ENCODE results near the gene WDR45. TPM values are rescaled to one million over a fixed set of nuclear protein-coding genes. Genes with fewer than 3 reads are reported as not detected.

Gene WDR45
- total RNA-seq, 1 experiment from 2014 or later: 49.3 TPM

DNA sequence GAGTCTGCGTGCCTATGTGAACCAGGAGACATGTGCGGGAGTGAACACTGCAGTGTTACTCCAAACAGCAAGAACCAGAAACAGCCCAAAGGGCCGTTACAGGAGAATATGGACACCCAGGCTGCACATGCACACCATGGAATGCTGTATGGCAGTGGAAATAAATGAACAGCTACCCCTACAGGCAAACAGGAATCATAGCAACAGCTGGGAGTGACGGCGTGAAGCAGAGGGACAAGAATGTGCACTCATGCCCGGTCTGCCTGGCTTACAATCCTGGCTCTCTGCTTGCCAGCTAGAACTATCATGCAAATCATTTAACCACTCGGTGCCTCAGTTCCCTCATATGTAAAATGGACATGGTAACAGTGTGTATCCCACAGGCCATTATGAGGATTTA, 27.2 kb upstream of the WDR45 start:
- peak; percentile 83 for ATAC-seq
- intact Hi-C loops (cut with micrococcal nuclease; ENCODE audit: unreplicated experiment): no loop called here
- BruUV-seq (replicated peaks): no TSS peak
- in situ Hi-C loops (cut with HindIII; ENCODE audit: low pct_unique_long_range_greater_than_20kb, low sequenced_read_pairs): no loop called here
- Histone ChIP-seq H3K4me1 (ENCODE audit: control insufficient read depth, insufficient read depth, low read length) (no peaks in the 10 kb centered on the region), H3K36me3 (ENCODE audit: control insufficient read depth, insufficient read depth, low read length) (no peaks in the 10 kb centered on the region), H3K4me3 (ENCODE audit: low read depth in 2 of 2, low read length in 2 of 2) (no peak overlapping the region), H3K9me3 (ENCODE audit: control insufficient read depth, insufficient read depth, low read depth, low read length) (no peaks in the 10 kb centered on the region), H3K27ac (ENCODE audit: low read length) (no peak overlapping the region), H3K27me3 (ENCODE audit: control insufficient read depth, insufficient read depth, low read length) (no peaks in the 10 kb centered on the region)
- no peak for TF ChIP-seq TCF7L2 (IDR thresholded peaks at IDR 0.05; ENCODE audit: low read depth, low read length)
- no peak for TF ChIP-seq POLR2AphosphoS5 (IDR thresholded peaks at IDR 0.05; ENCODE audit: low read depth, low read length)
- TF ChIP-seq, protein P1, sequence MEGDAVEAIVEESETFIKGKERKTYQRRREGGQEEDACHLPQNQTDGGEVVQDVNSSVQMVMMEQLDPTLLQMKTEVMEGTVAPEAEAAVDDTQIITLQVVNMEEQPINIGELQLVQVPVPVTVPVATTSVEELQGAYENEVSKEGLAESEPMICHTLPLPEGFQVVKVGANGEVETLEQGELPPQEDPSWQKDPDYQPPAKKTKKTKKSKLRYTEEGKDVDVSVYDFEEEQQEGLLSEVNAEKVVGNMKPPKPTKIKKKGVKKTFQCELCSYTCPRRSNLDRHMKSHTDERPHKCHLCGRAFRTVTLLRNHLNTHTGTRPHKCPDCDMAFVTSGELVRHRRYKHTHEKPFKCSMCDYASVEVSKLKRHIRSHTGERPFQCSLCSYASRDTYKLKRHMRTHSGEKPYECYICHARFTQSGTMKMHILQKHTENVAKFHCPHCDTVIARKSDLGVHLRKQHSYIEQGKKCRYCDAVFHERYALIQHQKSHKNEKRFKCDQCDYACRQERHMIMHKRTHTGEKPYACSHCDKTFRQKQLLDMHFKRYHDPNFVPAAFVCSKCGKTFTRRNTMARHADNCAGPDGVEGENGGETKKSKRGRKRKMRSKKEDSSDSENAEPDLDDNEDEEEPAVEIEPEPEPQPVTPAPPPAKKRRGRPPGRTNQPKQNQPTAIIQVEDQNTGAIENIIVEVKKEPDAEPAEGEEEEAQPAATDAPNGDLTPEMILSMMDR (IDR thresholded peaks at IDR 0.05): no peak; the same call in 1 of the 2 replicates
- TF ChIP-seq SIN3A (IDR thresholded peaks at IDR 0.05; ENCODE audit: borderline replicate concordance, insufficient read depth, low read depth, low read length): no peak
- no peak for DNase-seq (ENCODE audit: low read depth, low spot score)
- POLR2A ChIA-PET: interaction anchor here (0.7 kb wide), 1 partner anchor 115 kb away, joined by 3 read pairs; no protein-coding TSS in a partner anchor
- CTCF ChIA-PET: interaction anchor here (0.6 kb wide), 1 partner anchor 260 kb away, joined by 3 read pairs; no protein-coding TSS in a partner anchor

DNA sequence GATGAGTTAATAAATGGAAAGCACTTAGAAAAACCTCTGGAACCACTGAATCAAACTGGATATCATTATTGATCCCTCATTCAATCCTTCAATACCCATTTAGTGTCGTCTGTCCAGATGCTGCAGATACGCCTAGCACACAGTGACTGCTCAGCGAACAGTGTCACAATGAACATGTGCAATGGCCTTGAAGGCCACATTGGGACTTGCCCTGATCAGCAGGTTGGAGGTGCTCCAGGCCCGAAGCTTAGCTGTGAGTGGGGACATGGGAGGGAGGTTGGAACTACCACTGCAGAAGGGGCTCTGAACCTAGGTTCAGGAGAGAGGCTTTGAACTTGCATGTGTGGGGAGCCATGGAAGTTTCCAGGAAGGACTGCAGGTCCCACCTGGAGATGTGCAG, 26.6 kb upstream of the WDR45 start:
- intact Hi-C loops (cut with micrococcal nuclease; ENCODE audit: unreplicated experiment): no loop called here

More for the DNA sequence above, 26.6 kb upstream of the WDR45 start:
- no peak for ATAC-seq
- DNase-seq (ENCODE audit: low read depth, low spot score): no peak
- ChIA-PET POLR2A (interaction anchor here (0.7 kb wide), 1 partner anchor 116 kb away, joined by 3 read pairs; no protein-coding TSS in a partner anchor), CTCF (no interaction called here)
- Histone ChIP-seq H3K4me1 (ENCODE audit: control insufficient read depth, insufficient read depth, low read length) (no peaks in the 10 kb centered on the region), H3K36me3 (ENCODE audit: control insufficient read depth, insufficient read depth, low read length) (no peaks in the 10 kb centered on the region), H3K27me3 (ENCODE audit: control insufficient read depth, insufficient read depth, low read length) (no peaks in the 10 kb centered on the region), H3K9me3 (ENCODE audit: control insufficient read depth, insufficient read depth, low read depth, low read length) (no peaks in the 10 kb centered on the region), H3K4me3 (ENCODE audit: low read depth in 2 of 2, low read length in 2 of 2) (no peak overlapping the region), H3K27ac (ENCODE audit: low read length) (no peak overlapping the region)
- TF ChIP-seq TCF7L2 (IDR thresholded peaks at IDR 0.05; ENCODE audit: low read depth, low read length) (no peak), POLR2AphosphoS5 (IDR thresholded peaks at IDR 0.05; ENCODE audit: low read depth, low read length) (no peak), SIN3A (IDR thresholded peaks at IDR 0.05; ENCODE audit: borderline replicate concordance, insufficient read depth, low read depth, low read length) (no peak)
- TF ChIP-seq, protein P1 (IDR thresholded peaks at IDR 0.05): no peak
- TF ChIP-seq, protein P2, sequence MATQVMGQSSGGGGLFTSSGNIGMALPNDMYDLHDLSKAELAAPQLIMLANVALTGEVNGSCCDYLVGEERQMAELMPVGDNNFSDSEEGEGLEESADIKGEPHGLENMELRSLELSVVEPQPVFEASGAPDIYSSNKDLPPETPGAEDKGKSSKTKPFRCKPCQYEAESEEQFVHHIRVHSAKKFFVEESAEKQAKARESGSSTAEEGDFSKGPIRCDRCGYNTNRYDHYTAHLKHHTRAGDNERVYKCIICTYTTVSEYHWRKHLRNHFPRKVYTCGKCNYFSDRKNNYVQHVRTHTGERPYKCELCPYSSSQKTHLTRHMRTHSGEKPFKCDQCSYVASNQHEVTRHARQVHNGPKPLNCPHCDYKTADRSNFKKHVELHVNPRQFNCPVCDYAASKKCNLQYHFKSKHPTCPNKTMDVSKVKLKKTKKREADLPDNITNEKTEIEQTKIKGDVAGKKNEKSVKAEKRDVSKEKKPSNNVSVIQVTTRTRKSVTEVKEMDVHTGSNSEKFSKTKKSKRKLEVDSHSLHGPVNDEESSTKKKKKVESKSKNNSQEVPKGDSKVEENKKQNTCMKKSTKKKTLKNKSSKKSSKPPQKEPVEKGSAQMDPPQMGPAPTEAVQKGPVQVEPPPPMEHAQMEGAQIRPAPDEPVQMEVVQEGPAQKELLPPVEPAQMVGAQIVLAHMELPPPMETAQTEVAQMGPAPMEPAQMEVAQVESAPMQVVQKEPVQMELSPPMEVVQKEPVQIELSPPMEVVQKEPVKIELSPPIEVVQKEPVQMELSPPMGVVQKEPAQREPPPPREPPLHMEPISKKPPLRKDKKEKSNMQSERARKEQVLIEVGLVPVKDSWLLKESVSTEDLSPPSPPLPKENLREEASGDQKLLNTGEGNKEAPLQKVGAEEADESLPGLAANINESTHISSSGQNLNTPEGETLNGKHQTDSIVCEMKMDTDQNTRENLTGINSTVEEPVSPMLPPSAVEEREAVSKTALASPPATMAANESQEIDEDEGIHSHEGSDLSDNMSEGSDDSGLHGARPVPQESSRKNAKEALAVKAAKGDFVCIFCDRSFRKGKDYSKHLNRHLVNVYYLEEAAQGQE (IDR thresholded peaks at IDR 0.05; ENCODE audit: insufficient read depth in 1 of 2, low read depth in 2 of 2, low read length in 1 of 2): no peak
- in situ Hi-C loops (cut with HindIII; ENCODE audit: low pct_unique_long_range_greater_than_20kb, low sequenced_read_pairs): no loop called here
- no TSS peak for BruUV-seq (replicated peaks)
